HG03135 (cell line): Measurements from ENCODE around the gene EPHB2.

Experiments
- ATAC-seq: cut with Tn5 transposase; IDR thresholded peaks from one replicate; pipeline ENCODE4 v1.9.1; 2021; ENCODE audit warnings: mild to moderate bottlenecking, moderate library complexity; ENCODE audit not compliant: unreplicated experiment

The EPHB2 gene

DNA sequence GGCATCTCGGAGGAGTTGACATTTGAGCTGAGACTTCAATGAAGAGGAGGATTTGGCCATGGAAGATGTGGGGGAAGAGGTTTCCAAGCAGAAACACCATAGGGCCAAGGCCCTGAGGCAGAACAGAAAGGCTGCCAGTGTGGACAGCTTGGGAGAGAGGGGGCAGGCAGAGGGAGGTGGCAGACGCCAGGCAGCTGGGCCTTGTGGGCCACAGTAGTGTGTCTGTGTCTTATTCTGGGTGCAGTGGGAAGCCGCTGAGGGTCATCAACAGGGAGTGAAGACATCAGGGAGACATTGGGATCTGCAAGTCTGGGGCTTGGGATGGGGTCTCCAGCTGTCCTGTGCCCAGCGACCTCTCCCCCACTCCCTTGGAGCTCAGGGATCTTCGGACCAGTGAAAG, 165.2 kb downstream of the EPHB2 start:
- no peak for ATAC-seq

DNA sequence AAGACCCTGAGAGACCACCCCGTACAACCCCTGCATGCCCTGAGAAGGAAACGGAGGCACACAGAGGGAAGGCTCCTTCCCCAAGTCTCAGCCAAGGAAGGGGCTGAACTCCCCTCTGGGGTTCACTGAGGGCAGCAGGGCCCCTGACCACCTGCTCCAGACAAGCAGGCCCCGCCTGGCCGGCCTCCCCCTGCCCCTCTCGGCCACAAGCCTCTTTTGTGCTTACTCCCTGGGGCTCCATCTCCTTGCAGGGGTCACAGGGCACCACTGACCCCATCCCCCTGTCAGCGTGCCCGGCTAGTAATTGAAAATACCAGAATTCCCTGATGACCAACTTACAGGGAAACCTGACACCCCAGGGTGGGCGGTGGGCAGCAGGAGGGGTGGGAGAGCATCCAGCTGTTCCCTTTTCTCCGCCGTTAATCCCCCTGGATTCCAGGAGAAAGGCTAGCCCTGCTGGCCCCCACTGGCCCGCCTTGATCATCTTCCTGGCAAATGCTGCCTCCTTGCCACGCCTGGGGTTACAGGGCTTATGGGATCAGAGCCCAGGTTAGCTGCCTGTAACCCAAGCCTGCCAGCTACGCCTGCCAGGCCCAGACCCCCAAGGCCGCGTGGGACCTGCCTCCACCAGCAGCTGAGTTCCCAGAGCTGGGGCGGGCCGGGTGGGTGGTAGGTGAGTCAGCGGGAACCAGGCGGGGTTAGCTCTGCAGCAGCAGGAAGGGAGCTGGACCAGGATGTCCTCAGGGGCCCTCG, 165.9 kb downstream of the EPHB2 start:
- ATAC-seq: no peak

DNA sequence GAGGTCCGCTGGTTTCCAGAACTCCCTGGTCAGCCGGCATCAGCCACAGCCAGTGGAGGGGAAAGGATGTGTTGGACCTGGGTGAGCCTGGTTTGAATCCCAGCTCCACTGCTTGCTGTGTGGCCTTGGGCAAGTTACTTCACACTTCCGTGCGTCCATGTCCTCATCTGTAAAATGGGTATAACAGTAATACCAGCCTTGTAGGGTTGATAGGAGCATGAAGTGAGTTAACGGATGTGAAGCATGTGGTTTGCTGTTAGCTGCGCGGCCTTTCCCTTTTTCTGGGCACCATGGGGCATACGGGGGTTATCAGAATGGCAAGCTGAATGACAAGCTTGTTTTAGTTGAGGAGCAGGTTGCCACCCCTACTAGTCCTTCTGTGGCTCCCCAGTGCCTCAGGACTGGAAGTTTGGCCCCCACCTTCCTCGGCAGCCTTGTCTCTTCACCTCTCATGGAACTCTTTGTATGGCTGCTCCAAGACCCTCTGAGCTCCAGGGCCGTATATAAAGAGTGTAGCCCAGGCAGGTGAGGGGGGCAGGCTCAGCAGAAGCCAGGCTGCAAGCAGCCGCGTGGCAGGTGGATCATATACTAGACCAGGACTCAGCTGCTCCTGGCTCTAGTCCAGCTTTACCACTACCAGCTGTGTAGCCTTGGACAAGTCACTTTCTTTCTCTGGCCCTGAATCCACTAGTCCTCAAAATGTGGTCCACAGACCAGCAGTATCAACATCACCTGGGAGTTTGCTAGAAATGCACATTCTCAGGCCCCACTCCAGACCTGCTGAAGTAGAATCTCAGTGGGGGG, 166.7 kb downstream of the EPHB2 start:
- ATAC-seq: no peak

DNA sequence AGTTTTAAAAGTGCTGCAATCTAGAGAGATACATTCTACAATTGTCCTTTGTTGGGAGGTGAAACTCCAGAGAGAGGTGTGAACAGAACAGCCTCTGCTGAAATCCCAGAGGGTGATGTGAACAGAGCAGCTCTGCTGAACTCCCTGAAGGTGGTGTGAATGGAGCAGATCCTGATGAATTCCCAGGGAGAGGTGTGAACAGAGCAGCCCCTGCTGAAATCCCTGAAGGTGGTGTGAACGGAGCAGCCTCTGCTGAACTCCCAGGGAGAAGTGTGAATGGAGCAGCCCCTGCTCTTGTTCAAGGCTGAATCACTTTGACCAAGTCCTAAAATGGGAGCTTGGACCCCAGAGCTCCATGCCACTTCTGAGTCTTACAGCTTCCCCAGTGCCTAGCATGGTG, 167.3 kb downstream of the EPHB2 start:
- no peak for ATAC-seq

DNA sequence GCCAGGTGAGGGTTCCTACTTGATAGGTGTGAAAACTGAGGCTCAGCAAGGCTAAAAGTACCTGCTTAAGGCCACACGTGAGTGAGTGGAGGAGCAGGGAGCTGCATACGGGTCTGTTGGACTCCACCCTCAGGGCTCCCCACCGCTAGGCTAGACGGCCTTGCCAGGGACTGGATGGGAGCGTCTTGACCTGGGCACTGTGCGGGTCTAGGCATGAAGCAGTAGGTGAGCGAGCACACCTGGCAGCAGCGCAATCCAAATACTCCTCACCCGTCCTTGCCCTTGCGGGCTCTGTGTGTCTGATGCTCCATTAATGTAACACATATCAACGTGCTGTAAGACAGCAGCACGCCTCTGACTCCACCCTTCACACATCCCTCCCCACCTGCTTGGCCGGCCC, 168.0 kb downstream of the EPHB2 start:
- no peak for ATAC-seq

DNA sequence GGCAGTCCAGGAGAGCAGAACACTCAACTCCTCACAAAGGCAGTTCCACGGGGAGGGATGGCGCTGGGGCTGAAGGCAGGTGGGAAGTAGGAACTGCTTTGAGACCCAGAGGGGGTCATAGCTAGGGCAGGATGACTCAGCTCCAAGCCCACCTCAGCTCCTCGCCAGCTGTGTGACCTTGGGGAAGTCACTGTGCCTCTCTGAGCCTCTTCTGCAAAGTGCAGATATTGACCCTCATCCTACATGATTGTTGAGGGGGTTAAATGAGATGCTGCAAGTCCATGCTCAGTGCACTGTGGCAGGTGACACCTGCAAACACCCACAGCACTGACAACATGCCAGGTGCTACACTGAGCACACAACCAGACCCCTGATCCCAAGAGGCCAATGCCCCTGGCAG, 168.8 kb downstream of the EPHB2 start:
- ATAC-seq: no peak

DNA sequence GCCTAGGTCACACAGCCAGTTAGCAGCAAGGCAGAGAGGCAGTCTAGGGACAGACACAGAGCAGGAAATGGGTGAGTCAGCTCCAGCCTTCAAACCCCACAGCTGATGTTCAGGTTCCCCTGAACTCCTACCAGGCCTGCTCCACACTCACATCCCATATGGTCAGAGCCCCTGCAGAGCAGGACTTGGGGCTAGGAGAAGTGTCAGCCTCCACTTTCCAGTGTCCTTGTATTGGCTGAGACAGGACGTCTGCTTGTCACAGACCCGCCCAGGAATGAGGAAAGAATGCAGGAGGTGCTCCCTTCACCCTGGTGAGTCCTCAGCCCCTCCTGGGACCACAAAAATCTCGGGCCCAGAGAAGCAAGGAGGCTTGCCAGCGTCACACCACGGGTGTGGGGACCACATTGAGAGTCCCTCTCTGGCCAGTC, 169.5 kb downstream of the EPHB2 start:
- no peak for ATAC-seq

DNA sequence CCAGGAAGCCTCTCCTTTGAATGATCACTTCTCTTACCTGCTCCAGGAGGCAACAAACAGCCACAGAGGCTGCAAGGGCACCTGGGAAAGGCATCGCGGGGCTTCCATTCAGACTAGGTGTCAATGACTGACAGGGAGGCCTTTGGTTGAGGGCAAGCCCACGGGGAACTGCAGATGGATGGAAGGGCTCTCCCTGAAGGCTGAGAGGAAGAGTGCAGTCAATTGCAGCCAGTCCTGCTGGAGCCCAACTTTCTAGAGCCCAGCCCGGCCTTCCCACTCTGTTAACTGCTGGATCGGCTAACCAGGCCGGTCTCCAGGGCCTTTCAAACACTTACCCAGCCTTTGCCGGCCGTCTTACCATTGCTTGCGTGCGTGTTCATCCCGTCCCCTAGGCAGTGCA, 172.8 kb downstream of the EPHB2 start:
- ATAC-seq: no peak

DNA sequence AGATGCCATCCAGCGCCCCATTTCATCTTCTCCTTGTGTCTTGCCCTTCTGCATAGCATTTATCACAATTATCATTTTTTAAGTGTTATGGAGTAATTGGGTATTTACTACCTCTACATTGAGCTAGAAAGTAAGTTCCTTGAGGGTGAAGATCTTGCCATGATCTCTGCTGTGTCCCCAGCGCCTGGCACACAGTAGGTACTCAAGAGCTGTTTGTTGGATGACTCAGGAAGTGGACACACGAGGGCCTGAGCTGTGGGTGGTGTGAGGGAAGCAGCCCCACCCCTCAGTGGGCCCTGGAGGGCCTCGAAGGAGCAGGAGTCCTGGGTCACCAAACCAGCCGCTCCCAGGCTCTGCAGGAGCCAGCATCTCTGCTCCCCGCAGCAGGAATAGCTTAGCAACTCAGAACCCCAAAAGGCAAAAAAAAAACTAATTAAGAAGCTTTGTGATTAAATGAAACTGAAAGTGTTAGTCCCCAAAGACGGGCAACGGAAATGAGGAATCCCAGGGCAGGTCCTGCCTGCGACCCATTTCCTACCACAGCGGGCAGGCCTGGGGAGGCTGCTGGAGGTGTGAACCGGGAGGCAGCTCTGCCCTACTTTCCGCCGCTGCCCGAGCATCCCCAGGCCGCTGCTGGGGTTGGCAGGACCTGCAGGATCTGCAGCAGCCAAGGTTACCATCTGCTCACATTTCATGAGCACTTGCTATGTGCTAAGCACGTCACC, 174.3 kb downstream of the EPHB2 start:
- ATAC-seq: no peak

DNA sequence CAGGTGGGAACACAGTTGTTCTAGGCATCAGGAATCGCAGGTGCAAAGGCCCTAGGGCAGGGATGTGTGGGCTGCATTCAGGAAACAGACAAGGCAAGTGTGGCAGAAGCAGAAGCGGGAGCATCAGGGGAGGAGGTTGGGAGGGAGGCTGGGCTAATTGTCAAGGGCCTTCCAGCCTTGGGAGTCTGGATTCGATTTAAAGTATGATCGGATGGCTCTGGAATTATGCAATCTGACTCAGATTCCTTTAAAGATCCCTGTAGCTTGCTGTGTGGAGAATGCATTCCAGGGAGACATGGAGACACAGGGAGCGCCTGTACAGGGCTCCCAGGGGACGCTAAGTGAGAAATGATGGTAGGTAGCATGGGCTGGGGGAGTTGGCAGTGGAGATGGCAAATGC, 175.6 kb downstream of the EPHB2 start:
- ATAC-seq: no peak

DNA sequence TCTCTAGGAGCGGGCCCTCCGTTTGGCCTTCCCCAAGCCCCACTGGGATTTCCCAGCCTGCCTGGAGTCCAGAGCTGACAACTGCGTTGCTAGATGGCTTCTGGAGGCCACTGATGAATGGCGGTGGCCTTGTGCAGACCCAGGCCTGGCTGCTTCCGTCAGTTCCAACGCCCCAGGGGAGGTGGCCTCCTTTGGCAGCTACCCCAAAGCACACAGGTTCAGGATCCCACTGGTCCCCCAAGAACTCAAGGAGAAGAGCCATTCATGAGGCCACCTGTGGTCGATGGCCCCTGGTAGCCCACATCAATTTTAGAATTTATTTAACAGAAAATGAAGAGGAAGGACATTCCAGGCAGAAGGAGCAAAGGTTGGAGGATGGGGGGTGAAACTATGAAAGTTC, 176.9 kb downstream of the EPHB2 start:
- ATAC-seq: no peak

DNA sequence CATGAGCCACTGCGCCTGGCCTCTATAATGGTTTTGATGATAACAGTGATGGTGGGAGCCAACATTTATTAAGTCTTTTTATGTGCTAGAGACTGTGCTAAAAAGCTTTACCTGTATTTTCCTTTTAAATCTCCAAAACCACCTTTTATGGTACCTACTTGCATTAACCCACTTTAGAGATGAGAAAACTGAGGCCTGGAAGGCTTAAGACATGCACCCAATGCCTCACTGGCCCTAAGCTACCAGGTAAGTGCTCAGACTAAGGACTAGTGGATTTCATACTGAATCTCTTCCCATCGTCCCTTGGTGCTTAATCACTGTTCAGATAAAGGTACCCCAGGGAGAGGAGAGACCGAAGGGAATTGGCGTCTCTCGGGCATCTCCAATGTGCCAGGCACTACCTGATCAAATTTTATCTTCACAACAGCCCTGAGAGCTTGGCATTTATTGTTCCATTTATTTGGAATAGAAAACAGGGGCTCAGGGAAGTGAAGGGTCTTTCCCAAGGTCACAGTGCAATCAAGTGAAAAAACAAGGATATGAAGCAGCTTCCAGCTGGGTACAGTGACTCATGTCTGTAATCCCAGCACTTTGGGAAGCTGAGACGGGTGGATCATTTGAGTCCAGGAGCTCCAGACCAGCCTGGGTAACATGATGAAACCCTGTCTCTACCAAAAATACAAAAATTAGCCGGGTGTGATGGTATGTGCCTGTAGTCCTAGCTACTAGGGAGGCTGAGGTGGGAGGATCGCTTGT, 177.9 kb downstream of the EPHB2 start:
- ATAC-seq: no peak

DNA sequence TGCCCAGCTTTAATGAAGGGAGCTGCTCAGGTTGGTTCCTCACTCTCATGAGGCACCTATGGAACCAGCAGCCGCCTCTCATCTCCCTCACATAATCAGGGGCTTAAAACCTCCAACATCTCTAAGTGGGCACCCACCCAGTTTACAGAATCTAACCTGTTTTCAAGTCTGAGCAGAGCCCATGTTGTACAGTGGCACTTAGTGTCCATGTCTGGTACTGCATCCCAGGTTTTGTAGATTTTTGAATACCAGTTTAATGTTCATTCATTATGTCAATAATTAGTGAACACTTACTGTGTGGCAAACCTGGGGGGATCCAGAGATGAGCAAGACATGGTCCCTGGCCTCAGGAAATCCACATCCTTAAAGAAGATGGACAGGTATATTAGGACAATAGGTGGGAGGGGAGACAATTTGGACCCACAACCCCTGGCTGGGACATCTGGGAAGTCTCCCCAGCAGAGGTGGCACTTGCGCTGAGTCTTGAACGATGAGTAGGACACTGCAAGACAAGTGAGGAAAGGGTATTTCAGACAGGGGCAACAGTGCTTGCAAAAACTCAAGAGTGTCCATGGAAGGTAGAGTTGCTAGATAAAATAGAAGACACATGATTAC, 178.7 kb downstream of the EPHB2 start:
- no peak for ATAC-seq

DNA sequence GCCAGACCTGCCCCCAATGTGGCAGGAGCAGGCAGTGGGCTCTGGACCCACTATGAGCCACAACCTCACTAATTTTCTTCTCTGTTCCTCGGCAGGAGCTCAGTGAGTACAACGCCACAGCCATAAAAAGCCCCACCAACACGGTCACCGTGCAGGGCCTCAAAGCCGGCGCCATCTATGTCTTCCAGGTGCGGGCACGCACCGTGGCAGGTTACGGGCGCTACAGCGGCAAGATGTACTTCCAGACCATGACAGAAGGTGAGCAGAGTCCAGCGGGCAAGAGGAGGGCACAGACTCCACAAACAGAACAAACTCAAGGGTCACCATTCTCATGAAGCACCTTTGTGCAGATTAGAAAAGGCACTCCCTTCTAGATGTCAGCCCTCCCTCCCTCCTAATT, 182.2 kb downstream of the EPHB2 start:
- no peak for ATAC-seq

DNA sequence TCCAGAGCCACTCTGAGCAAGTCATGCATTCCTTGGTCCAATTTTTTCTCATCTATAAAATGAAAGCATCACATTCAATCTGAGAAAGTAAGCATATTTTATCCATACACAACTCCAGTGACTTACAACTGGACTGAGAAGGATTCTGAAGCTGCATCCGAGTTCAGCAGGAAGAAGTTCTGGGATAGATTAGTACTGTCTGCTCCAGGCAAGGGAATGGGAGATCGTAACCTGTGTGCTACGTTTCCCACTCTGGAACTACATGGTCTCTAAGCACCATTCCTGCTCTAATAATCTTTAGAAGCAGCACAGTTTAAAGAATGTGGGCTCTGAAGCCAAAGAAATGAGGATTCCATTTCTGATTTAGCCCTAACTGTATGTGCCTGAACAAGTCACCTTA, 182.7 kb downstream of the EPHB2 start:
- no peak for ATAC-seq

DNA sequence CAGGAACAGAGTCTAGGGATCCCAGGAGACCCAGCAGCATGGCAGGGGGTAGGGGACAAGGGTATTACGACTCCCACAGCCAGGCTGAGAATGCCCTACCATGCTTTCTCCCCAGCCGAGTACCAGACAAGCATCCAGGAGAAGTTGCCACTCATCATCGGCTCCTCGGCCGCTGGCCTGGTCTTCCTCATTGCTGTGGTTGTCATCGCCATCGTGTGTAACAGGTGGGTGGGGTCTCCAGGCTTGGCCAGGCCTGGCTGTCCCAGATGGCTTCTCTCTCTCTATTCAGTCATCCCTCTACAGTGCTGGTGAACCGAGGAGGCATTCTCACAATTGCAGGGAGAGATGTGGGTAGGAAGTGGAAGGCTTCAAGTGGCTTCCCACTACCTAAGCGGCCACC, 184.7 kb downstream of the EPHB2 start:
- ATAC-seq: no peak

DNA sequence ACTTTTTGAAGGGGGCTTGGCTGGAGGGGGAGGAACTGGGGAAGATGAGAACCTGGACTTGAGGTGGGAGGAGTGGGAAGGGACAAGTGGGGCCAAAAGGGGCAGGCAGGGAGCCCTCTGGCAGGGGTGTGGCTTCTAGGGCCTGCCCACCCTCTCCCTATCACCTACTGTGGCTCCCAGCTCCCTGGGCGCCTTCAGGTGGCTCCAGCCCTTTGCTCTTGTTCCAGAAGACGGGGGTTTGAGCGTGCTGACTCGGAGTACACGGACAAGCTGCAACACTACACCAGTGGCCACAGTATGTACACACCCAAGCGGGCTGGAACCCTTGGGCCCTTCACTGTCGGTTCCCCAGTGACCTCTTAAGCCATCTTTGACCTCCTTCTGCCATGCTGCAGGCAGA, 185.5 kb downstream of the EPHB2 start:
- no peak for ATAC-seq

DNA sequence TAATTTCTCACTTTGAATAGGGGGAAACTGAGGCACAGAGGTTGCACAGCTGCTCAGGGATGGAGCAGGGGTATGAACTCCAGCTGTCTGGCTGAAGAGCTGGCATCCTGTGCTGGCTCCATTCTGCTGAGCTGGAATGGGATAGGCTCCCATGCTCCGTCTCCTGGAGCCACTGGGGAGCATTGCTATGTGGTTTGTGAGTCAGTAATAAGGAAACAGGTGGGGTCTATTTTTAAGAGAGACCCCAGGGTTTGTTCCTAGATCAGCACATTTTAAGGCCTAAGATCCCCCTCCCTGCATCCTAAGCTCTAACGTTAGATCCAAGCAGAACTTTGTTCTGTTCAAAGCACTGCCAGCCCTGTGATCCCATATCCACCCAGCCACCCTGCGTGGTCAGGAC, 189.8 kb downstream of the EPHB2 start:
- ATAC-seq: no peak

DNA sequence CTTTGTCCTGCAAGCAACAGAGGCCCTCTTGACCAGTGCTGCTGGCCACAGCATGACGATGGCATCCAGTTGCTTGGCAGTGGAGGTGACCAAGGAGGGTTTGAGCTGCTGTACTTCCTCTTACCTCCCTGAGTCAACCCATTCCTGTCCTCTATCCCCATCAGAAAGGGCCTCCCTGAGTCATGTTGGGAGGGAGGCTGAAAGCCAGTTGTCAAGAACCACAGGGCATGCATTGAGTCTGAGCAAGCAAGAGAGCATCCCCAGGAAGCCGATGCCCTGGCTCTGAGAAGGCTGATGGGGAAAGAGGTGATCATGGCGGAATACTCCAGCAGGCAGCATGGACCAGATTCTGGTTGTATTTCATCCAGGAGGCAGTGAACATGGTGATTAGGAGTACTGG, 192.5 kb downstream of the EPHB2 start:
- ATAC-seq: no peak

DNA sequence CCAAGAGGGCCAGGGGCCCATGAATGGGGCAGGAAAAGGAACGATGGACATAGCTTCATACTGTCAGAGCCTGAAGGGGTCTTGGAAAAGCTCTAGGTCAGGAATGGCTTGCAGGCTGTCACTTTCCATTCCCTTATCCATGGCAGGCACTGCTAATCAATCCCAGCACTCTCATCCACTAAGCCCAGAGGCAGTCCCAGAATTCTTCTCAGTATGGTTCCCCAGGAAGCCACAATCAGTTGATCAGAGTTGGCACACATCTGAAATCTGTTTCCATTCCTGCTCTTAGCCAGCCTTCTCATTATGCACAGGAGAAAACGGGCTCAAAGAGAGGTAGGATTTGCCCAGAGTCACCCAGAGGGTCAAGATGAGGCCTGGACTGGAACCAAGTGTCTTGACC, 196.3 kb downstream of the EPHB2 start:
- no peak for ATAC-seq

DNA sequence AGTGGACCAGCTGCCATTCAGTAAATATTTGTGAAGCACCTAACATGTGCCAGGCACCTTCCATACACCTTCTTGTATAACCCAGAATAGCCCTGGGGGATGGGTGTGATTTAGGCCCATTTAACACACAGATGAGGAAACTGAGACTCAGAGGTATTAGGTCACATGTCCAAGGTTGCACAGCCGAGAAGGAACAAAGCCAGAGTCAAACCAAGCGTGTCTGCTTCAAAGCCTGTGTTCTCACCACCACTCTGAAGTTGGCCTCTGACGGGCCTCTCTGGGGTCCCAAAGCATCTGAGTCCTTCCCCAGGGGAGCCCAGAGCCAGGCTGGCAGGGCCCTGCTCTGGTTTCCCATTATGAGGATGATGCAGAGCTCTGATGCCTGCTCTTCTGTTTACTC, 196.9 kb downstream of the EPHB2 start:
- ATAC-seq: no peak
